GM23248 (cell line): ENCODE measurements around the gene FEZ2.

ENCODE experiments used
- EZH2 ChIP-seq: fragments of 200-600 bp; sonication (generic); IDR thresholded peaks from 2 replicates; pipeline ENCODE4 v1.6.1; 2018; ENCODE audit warnings: antibody characterized with exemption, mild to moderate bottlenecking; ENCODE audit not compliant: insufficient read depth, poor library complexity, severe bottlenecking
- EZH2phosphoT487 ChIP-seq: fragments of 200-600 bp; sonication (generic); IDR thresholded peaks from 2 replicates; pipeline ENCODE4 v1.6.1; 2018; ENCODE audit warnings: antibody characterized with exemption, moderate library complexity, mild to moderate bottlenecking, low read depth; ENCODE audit not compliant: insufficient read depth

- no peak for TF ChIP-seq EZH2
- TF ChIP-seq EZH2phosphoT487 = no peak
Observed at GRCh38 chr2:36613801-36614200, 15.8 kb upstream of the FEZ2 start.
